GM23248 (cell line): ENCODE measurements around the gene RUVBL2. TPM values are rescaled to one million over a fixed set of nuclear protein-coding genes. Genes with fewer than 3 reads are reported as not detected.

Source experiments
- DNase-seq: peaks from one replicate; pipeline ENCODE4 v3.0.0-alpha.2; 2015
- H2AFZ ChIP-seq: fragments of 200-600 bp; sonication (generic); 2 replicates; pipeline ENCODE4 v1.6.1; 2016; ENCODE audit warnings: antibody characterized with exemption
- H3F3A ChIP-seq: fragments of 200-600 bp; sonication (generic); 2 replicates; pipeline ENCODE4 v1.6.1; 2016; ENCODE audit warnings: mild to moderate bottlenecking, antibody characterized with exemption, mixed run types; ENCODE audit not compliant: insufficient read depth
- H3K27ac ChIP-seq: fragments of 200-600 bp; sonication (generic); 2 replicates; pipeline ENCODE4 v1.5.1; 2016; ENCODE audit warnings: mild to moderate bottlenecking
- H3K27me3 ChIP-seq: fragments of 200-600 bp; sonication (generic); replicated peaks from 2 replicates; pipeline ENCODE4 v1.6.1; 2016; ENCODE audit warnings: mild to moderate bottlenecking; ENCODE audit not compliant: insufficient read depth
- H3K36me3 ChIP-seq: fragments of 200-600 bp; sonication (generic); 2 replicates; pipeline ENCODE4 v1.6.1; 2016; ENCODE audit warnings: low read depth, mild to moderate bottlenecking
- H3K4me1 ChIP-seq: fragments of 200-600 bp; sonication (generic); 2 replicates; pipeline ENCODE4 v1.6.1; 2016; ENCODE audit warnings: mild to moderate bottlenecking; ENCODE audit not compliant: insufficient read depth
- H3K4me2 ChIP-seq: fragments of 200-600 bp; sonication (generic); one replicate; pipeline ENCODE4 v1.6.1; 2016; ENCODE audit warnings: mild to moderate bottlenecking; ENCODE audit not compliant: unreplicated experiment
- H3K4me3 ChIP-seq: fragments of 200-600 bp; sonication (generic); 2 replicates; pipeline ENCODE4 v1.5.1; 2016; ENCODE audit warnings: mild to moderate bottlenecking
- H3K79me2 ChIP-seq: fragments of 200-600 bp; sonication (generic); 2 replicates; pipeline ENCODE4 v1.6.1; 2016; ENCODE audit warnings: mild to moderate bottlenecking; ENCODE audit not compliant: insufficient read depth
- H3K9ac ChIP-seq: fragments of 200-600 bp; sonication (generic); 2 replicates; pipeline ENCODE4 v1.6.1; 2016; ENCODE audit warnings: mild to moderate bottlenecking
- H3K9me2 ChIP-seq: fragments of 200-600 bp; sonication (generic); 2 replicates; pipeline ENCODE4 v1.6.1; 2016; ENCODE audit warnings: mixed run types, mild to moderate bottlenecking, moderate library complexity; ENCODE audit not compliant: insufficient read depth
- H3K9me3 ChIP-seq: fragments of 200-600 bp; sonication (generic); one replicate; pipeline ENCODE4 v1.6.1; 2017; ENCODE audit warnings: low read depth
- H4K20me1 ChIP-seq: fragments of 200-600 bp; sonication (generic); 2 replicates; pipeline ENCODE4 v1.6.0; 2016; ENCODE audit not compliant: insufficient read depth
- EZH2 ChIP-seq: fragments of 200-600 bp; sonication (generic); IDR thresholded peaks from 2 replicates; pipeline ENCODE4 v1.6.1; 2018; ENCODE audit warnings: antibody characterized with exemption, mild to moderate bottlenecking; ENCODE audit not compliant: insufficient read depth, poor library complexity, severe bottlenecking
- EZH2phosphoT487 ChIP-seq: fragments of 200-600 bp; sonication (generic); IDR thresholded peaks from 2 replicates; pipeline ENCODE4 v1.6.1; 2018; ENCODE audit warnings: antibody characterized with exemption, moderate library complexity, mild to moderate bottlenecking, low read depth; ENCODE audit not compliant: insufficient read depth
- WGBS, 2 experiments: methylation state at CpG; one replicate each; pipeline ENCODE4 v1.1.6; 2015 to 2017; ENCODE audit warnings: low lambda C conversion rate in 2 of 2, low coverage in 1 of 2; ENCODE audit errors: missing lambda C conversion rate in 2 of 2; 5-methylcytosine and 5-hydroxymethylcytosine counted together
- in situ Hi-C: fragments of 300-500 bp; cut with MboI; formaldehyde crosslinking; loops from 2 replicates; pipeline ENCODE4 v1.15.0; 2020
- polyA plus RNA-seq: library from polyadenylated mRNA; unstranded; fragments of >200 nt; fragmentation: Nextera tagmentation; extraction: Ambion mirVana; gene quantifications from 2 replicates; pipeline ENCODE4 v1.2.1, GENCODE V29; 2016
- total RNA-seq: library from RNA; depleted of rRNA; stranded (reverse); fragments of >200 nt; shearing (Covaris generic); gene quantifications from 2 replicates; pipeline ENCODE4 v1.2.3, GENCODE V29; 2014

RUVBL2 gene
- total and polyA plus RNA-seq, 2 experiments from 2014 or later, result 129 to 177 TPM

DNA sequence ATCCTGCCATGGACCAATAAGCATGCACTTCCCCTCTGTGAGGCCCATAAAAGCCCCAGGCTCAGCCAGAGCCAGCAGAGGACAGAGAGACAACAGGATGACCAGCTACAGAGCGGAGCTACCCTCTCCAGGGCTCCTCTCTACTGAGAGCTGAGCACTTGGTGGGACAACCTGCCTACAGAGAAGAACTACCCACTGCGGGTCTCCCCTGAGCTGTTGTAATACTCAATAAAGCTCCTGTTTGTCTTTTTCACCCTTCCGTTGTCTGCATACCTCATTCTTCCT is 46.5 kb upstream of the RUVBL2 start:
- H2AFZ ChIP-seq, result no peak overlapping the region
- no peaks in the 10 kb centered on the region for H3K4me1 ChIP-seq
- no peaks in the 10 kb centered on the region for H3K79me2 ChIP-seq
- H3K9ac ChIP-seq, result no peak overlapping the region
- no peaks in the 10 kb centered on the region for H3F3A ChIP-seq
- no peak for DNase-seq
- in situ Hi-C loops, result no loop called here
- no peak overlapping the region for H3K27ac ChIP-seq
- no peaks in the 10 kb centered on the region for H3K9me3 ChIP-seq
- H4K20me1 ChIP-seq, result no peaks in the 10 kb centered on the region
- H3K4me2 ChIP-seq, result no peak overlapping the region
- H3K9me2 ChIP-seq, result no peaks in the 10 kb centered on the region
- TF ChIP-seq EZH2, result no peak
- no peak for TF ChIP-seq EZH2phosphoT487
- H3K4me3 ChIP-seq, result no peak overlapping the region
- H3K27me3 ChIP-seq, result no peaks in the 10 kb centered on the region
- WGBS, 2 experiments, result 78% methylated on average over 3 of the region's 3 CpGs
- H3K36me3 ChIP-seq, result no peaks in the 10 kb centered on the region

DNA sequence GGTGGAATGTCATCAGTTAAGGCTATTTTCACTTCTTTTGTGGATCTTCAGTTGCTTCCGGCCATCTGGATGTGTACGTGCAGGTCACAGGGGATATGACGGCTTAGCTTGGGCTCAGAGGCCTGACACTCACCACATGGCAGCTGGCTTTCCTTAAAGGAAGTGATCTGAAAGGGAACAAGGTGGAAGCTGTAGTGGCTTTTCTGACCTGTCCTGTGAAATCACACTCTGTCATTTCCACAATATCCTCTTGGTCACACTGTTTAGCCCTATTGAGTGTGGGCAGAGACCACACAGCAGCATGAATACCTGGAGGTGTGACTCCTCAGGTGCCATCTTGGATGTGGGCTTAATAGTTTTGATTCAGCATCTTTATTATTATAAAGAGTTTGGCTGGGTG is 43.5 kb upstream of the RUVBL2 start:
- H2AFZ ChIP-seq, result no peak overlapping the region
- peaks cover 4% of the 10 kb centered on the region for H3K79me2 ChIP-seq
- H3K4me1 ChIP-seq, result no peaks in the 10 kb centered on the region
- in situ Hi-C loops, result no loop called here
- no peaks in the 10 kb centered on the region for H4K20me1 ChIP-seq
- H3K9me2 ChIP-seq, result no peaks in the 10 kb centered on the region
- H3K36me3 ChIP-seq, result no peaks in the 10 kb centered on the region
- 69 to 78% methylated on average over 3 of the region's 3 CpGs for WGBS, 2 experiments
- no peak overlapping the region for H3K4me3 ChIP-seq
- no peak overlapping the region for H3K27ac ChIP-seq
- H3F3A ChIP-seq, result no peaks in the 10 kb centered on the region
- no peak for DNase-seq
- no peaks in the 10 kb centered on the region for H3K27me3 ChIP-seq
- no peak overlapping the region for H3K9ac ChIP-seq
- TF ChIP-seq EZH2, result no peak
- no peak for TF ChIP-seq EZH2phosphoT487
- H3K9me3 ChIP-seq, result no peaks in the 10 kb centered on the region
- no peak overlapping the region for H3K4me2 ChIP-seq

DNA sequence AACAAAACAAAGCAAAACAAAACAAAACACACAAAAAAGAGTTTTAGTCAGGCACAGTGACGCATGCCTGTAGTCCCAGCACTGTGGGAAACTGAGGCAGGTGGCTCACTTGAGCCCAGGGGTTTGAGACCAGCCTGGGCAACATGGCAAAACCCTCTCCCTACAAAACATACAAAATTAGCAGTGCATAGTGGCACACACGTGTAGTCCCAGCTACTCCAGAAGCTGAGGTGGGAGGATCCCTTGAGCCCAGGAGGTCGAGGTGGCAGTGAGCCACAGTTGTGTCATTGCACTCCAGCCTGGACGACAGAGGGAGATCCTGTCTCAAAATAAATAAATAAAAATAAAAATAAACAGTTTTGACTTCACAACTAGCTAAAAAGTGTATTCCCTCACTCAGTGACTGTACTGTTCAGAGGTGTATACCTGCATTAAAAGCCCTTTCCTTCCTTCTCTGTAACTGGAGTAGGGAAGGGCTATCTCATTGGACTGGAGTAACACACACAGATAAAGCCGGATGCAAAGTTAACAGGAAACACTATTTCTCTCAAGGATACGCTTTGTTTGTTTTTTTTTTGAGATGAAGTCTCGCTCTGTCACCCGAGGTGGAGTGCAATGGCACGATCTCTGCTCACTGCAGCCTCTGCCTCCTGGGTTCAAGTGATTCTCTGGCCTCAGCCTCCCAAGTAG is 42.7 kb upstream of the RUVBL2 start:
- no peak overlapping the region for H3K27ac ChIP-seq
- H3K9ac ChIP-seq, result no peak overlapping the region
- no peaks in the 10 kb centered on the region for H3K9me2 ChIP-seq
- in situ Hi-C loops, result no loop called here
- peaks cover 12% of the 10 kb centered on the region for H3K79me2 ChIP-seq
- 49 to 52% methylated on average over 9 of the region's 9 CpGs for WGBS, 2 experiments
- peaks cover 6% of the 10 kb centered on the region; the same call in 1 of the 2 replicates for H3K4me1 ChIP-seq
- H3K9me3 ChIP-seq, result no peaks in the 10 kb centered on the region
- TF ChIP-seq EZH2phosphoT487 (no peak), EZH2 (no peak)
- no peaks in the 10 kb centered on the region for H3K36me3 ChIP-seq
- no peak overlapping the region for H2AFZ ChIP-seq
- H4K20me1 ChIP-seq, result no peaks in the 10 kb centered on the region
- H3K4me2 ChIP-seq, result no peak overlapping the region
- H3K27me3 ChIP-seq, result no peaks in the 10 kb centered on the region
- no peak for DNase-seq
- no peak overlapping the region for H3K4me3 ChIP-seq
- H3F3A ChIP-seq, result no peaks in the 10 kb centered on the region

DNA sequence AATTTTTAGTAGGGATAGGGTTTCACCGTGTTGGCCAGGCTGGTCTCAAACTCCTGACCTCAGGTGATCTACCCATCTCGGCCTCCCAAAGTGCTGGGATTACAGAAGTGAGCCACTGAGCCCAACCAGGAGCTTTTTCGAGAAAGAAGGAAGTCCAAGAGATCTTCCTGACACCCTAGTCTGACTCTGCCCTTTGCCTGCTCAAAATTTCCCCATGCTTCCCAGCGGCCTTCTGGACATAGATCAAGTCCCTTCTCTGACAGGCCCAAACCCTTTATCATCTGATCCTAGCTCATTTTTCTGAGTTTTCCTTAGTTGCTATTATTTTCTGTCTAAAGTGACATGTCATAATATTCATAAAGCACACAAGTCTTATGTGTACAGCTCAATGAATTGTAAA is 40.5 kb upstream of the RUVBL2 start:
- Histone ChIP-seq H3K4me2 (no peak overlapping the region), H3K9me2 (no peaks in the 10 kb centered on the region), H3K9ac (no peak overlapping the region), H4K20me1 (no peaks in the 10 kb centered on the region), H3K27ac (no peak overlapping the region), H2AFZ (no peak overlapping the region), H3K9me3 (no peaks in the 10 kb centered on the region), H3K4me3 (no peak overlapping the region), H3F3A (peaks cover 8% of the 10 kb centered on the region), H3K36me3 (peaks cover 7% of the 10 kb centered on the region; the same call in 1 of the 2 replicates), H3K79me2 (peaks cover 31% of the 10 kb centered on the region), H3K4me1 (peaks cover 11% of the 10 kb centered on the region; the same call in 1 of the 2 replicates), H3K27me3 (no peaks in the 10 kb centered on the region)
- TF ChIP-seq EZH2 (no peak), EZH2phosphoT487 (no peak)
- 81 to 87% methylated on average over 4 of the region's 4 CpGs for WGBS, 2 experiments
- DNase-seq, result no peak
- in situ Hi-C loops, result no loop called here
